Hematopoietic multipotent progenitor cell treated with erythropoietin and hydrocortisone succinate and interleukin-3 and kit ligand, for 17 days (in vitro differentiated cells): ENCODE data around the gene CLDN22.

Experiments
- DNase-seq: peaks from one replicate; pipeline ENCODE4 v3.0.0-alpha.2; 2015; ENCODE audit warnings: low spot score

The CLDN22 gene

GRCh38 chr4:183321516-183321915, 1.4 kb upstream of the CLDN22 start:
- DNase-seq, result no peak

- no peak for DNase-seq
Observed at GRCh38 chr4:183321079-183321478, 1.0 kb upstream of the CLDN22 start.

GRCh38 chr4:183318656-183319055, 1.4 kb downstream of the CLDN22 start:
- DNase-seq, result no peak

- DNase-seq, result no peak
Observed at GRCh38 chr4:183314806-183315205, 5.3 kb downstream of the CLDN22 start.

- no peak for DNase-seq
Observed at GRCh38 chr4:183314336-183314735, 5.7 kb downstream of the CLDN22 start.

- DNase-seq, result no peak
Observed at GRCh38 chr4:183312841-183313240, 7.2 kb downstream of the CLDN22 start.

GRCh38 chr4:183306811-183307210, 13.3 kb downstream of the CLDN22 start:
- DNase-seq, result no peak

GRCh38 chr4:183304538-183304937, 15.5 kb downstream of the CLDN22 start:
- DNase-seq, result no peak

- DNase-seq, result no peak
Observed at GRCh38 chr4:183304067-183304466, 16.0 kb downstream of the CLDN22 start.

GRCh38 chr4:183303301-183303700, 16.8 kb downstream of the CLDN22 start:
- no peak for DNase-seq

GRCh38 chr4:183300655-183301054, 19.4 kb downstream of the CLDN22 start:
- no peak for DNase-seq

GRCh38 chr4:183300070-183300469, 20.0 kb downstream of the CLDN22 start:
- no peak for DNase-seq

- DNase-seq, result no peak
Observed at GRCh38 chr4:183299464-183299863, 20.6 kb downstream of the CLDN22 start.

- DNase-seq, result no peak
Observed at GRCh38 chr4:183297675-183298074, 22.4 kb downstream of the CLDN22 start.

- no peak for DNase-seq
Observed at GRCh38 chr4:183295711-183296110, 24.4 kb downstream of the CLDN22 start.

GRCh38 chr4:183291070-183291469, 29.0 kb downstream of the CLDN22 start:
- no peak for DNase-seq

GRCh38 chr4:183289688-183290087, 30.4 kb downstream of the CLDN22 start:
- no peak for DNase-seq

GRCh38 chr4:183288955-183289354, 31.1 kb downstream of the CLDN22 start:
- no peak for DNase-seq

- no peak for DNase-seq
Observed at GRCh38 chr4:183287677-183288076, 32.4 kb downstream of the CLDN22 start.

GRCh38 chr4:183287309-183287659, 32.8 kb downstream of the CLDN22 start:
- DNase-seq, result no peak

GRCh38 chr4:183286590-183287308, 33.3 kb downstream of the CLDN22 start:
- DNase-seq, result no peak

GRCh38 chr4:183285886-183286285, 34.2 kb downstream of the CLDN22 start:
- DNase-seq, result no peak

- DNase-seq, result no peak
Observed at GRCh38 chr4:183284965-183285364, 35.1 kb downstream of the CLDN22 start.

- DNase-seq, result no peak
Observed at GRCh38 chr4:183284258-183284785, 35.8 kb downstream of the CLDN22 start.
